ENCODE measurements around the gene GC.
"Not testable (repeated sequence)": the region's sequence is repeated elsewhere in the genome, so short reads cannot be mapped to it uniquely, and the experiment has no call there.

GC gene

DNA sequence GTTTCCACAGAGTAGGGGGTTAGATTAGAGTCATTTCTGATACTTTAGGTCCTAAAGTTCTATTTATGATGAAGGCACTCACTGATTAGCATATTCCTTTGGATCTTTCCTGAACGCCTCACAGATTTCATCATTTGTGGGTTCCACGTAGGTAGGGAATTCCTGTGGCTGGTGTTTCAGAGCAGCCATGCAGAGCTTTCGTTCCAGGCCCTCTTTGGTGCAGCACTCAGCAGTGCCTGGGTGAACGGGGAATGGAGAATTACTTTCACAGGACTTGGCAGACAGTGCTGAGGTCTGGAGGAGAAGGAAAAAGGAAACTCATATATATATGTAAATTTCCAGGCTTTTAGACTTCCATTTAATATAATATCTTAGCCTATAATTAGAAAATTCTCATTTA is 18.5 kb downstream of the GC start:
- DNase-seq, result no peak

DNA sequence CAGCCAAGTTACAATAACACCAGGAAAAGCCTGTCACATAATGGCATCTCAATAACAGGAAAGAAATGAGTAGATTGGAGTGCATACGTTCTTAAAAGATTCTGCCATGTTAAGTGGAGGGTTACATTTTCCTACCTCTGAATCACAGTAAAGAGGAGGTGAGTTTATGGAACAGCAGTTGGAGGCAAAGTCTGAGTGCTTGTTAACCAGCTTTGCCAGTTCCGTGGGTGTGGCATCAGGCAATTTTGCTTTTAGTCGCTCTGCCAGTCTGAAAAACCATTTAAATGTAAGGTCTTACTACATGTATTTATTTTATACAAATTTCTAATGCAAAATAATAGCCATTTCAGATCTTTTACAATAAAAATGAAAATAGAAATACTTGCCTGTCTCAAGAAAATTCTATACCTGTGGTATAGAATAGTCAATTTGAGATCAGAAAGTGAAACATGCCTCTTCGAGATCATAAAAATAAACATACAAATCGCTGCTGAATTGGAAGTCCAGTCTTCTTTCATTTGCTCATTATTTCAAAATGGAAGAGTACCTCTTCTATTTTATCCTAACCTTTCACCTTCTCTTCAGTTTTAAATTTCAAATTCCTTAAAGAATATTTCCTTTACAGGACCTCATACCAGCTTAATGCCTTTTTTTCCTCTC is 31.4 kb downstream of the GC start:
- no peak for DNase-seq

DNA sequence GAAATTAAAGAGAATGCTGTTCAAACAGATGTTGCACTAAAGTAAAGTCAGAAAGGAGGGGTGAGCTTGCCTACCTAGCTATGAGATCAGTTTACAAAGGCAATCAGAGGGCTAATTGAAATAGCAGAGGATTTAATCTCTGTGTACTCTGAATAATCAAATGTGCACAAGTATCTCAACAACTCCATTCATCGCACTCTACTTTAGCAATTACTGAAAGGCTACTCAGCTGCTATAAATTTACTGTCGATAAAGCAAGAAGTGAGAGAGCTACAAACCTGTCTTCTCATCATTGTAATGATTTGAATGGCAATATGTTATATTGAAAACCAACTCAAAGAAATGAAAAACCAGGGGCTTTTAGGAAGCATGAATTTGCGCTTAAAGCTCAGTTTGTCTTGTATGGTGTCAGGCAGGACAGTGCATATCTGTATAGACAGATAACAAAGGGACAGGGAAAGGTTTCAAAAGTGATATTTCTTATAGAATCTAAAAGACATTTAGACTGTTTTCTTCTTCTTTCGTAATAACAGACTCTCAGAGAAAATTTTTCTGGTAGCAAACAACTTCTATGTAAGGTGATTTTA is 34.8 kb downstream of the GC start:
- no peak for DNase-seq

DNA sequence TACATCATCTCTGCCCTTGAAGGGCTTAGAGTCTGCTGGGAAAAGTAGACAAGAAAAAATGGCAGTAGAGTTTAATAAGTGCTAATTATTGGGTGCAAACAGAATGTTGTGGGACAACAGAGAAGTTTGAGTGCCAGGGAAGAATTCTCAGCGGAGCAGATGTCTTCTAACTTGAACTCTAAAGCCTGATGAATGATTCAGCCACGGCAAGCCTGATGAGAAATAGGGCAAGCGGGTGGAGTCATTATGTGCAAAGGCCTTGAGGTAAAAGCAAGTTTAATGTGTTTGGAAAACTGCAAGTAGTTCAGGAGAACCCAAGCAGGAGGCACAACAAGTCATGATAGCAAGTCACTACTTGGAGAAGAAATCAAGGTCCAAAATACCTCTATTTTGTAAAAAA is 37.5 kb downstream of the GC start:
- DNase-seq, result no peak

DNA sequence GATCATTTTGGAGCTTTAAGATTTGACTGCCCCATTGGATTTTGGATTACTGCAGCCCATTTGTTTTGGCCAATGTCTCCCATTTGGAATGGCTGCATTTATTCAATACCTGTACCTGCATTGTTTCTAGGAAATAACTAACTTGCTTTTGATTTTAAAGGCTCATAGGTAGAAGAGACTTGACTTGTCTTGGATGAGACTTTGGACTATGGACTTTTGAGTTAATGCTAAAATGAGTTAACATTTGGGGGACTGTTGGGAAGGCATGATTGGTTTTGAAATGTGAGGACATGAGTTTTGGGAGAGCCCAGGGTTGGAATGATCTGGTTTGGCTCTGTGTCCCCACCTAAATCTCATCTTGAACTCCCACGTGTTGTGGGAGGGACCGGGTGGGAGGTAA is 45.1 kb downstream of the GC start:
- DNase-seq, result not testable (repeated sequence)

DNA sequence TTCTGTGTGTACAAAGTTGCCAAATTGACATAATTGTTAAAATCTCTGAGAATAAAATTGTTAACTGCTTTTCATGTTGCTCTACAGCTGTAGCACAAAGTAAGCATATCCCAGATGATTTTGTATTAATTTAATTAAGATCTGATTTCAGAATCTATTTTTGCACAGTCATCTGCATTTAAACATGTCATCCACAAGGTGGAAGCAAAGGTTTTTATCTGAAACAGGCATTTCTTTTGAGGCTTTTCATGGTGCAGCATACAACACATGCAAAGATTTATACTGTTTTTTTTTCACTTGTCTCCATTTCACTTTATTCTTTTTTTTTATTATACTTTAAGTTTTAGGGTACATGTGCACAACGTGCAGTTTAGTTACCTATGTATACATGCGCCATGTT is 51.2 kb downstream of the GC start:
- no peak for DNase-seq

DNA sequence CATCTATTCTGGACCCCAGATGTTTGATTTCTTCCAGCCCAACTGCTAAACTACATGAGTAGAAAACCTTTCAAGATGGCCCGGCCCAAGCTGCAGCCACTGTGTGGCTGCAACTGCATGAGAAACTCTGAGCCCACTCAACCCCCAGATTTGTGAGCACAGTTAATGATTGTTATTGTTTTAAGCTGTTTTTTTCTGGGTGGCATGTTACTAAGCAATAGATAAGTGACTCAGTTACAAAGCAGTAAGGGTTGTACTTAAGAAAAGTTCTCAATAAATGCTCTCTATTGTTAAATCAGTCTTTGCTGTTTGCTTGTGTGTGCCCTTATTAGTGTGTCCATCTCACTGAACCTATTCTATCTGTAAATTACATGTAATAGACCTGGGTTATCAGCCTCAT is 51.8 kb downstream of the GC start:
- DNase-seq, result no peak

DNA sequence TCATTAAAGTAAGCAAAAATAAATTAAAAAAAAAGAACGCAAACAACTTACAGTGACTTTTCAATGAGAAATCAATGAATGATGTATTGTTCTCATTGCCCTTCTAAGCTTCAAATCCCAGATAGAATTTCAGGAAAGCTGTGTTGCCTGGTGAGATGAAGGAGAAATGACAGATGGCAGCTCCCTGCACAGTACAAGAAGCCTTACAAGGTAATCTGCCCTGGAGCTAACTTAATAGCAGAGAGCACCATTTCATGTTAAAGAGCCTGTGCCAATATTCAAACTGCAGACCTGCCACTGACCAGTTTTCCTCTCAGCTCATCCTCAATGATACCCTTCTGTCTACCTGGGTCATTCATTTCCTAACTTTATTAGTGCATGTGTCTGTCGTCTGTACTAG is 54.0 kb downstream of the GC start:
- DNase-seq, result no peak

DNA sequence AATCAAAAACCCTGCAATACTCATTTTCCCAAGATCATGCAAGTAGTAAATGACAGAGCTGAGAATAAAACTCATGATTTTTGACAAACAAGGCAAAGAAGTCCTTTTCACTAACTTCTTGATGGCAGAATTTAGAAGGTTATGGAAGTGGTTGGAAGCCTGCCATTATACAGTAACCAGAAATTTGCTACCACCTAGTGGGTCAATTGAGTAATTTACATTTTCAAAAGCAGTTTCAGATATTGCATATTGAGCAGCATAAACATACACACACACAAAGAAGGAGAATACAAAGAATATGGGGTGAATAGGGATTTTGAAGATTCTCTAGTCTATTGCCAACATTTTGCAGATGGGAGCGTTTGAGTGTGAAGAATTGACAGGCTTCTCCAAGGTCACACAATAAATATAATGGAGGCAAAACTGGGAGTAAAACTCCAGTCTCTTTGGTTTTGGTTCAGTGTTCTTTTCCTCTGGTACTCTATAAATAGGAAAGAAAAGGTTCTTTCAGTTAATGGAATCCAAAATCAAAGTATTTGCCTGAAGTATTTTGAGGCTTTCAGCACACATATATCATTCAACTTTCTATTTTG is 70.2 kb downstream of the GC start:
- no peak for DNase-seq

DNA sequence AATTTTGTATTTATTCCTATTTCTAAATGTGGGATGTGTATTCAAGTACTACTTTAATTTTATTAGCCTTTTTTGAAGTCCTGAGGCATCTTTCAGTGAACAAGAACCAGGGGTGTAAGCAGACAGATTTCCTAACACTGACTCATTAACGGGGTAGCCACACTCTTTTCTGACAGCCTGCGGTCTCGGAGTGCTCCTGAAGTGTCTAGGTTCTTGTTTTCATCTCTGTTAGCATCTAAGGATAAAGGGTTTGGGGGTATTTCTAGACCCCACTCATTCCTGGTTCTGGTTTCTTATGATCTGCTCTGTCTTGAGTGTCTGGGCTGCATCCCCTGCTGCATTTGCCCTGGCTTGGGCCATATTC is 71.9 kb downstream of the GC start:
- no peak for DNase-seq

DNA sequence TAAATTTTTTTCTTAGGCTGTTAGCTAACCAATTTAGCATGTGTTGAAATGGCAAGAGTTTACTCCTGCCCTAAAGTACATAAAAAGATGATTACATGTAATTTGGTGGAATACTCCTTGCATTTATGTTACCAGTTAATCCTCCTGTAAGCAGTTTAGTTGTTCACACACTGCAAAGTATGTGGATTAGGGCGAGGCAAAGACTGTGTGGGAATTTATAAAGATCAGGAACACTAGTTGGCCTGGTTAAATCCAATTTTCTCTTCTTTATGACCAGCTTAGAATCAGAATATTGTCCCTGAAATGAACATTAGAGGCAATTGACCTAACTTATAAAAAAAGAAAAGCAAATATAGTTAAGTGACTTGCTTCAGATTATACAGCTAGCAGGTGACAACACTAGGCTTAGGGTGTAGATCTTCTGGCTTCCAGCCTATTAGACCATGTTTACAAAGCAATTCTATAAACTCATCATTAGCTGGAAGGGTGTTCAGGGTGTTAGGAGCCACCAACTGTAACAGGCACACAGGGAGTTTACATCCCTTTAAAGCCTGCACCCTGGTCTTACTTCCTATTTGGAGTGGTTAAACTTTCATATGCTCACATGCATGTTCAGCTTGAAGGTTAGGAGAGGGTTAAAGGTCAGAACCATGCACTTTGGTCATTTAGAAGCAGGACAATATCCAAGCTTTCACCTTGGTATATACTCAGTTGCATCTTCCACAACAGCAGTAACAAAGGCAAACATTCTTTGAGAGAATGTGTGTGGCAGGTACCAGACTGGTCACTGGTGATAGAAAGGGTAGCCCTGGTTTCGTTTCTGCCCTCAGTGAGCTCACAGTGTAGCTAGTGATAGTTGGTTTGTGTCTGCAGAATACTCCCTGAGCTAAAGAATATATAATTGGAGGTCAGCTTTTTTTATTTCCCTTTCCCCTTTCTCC is 72.6 kb downstream of the GC start:
- no peak for DNase-seq

DNA sequence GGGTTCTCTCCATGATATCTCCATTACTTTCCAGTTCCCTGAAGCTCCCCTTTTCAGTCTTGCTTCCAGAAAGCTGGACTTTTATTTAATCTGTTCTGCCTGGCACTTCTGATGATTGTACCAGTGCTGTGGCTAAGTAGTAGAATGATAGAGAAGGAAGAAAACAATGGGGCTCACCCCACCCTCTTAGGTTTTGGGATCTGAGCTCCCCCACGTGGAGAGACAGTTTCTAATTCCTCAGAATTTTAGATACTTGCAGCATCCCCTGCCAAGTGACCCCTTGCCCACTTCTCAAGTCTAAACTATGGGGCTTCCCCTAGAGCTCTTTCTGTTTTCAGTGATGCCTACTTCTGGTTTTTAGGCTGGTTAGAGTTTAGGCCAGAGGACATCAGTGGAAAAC is 73.9 kb downstream of the GC start:
- DNase-seq, result no peak

DNA sequence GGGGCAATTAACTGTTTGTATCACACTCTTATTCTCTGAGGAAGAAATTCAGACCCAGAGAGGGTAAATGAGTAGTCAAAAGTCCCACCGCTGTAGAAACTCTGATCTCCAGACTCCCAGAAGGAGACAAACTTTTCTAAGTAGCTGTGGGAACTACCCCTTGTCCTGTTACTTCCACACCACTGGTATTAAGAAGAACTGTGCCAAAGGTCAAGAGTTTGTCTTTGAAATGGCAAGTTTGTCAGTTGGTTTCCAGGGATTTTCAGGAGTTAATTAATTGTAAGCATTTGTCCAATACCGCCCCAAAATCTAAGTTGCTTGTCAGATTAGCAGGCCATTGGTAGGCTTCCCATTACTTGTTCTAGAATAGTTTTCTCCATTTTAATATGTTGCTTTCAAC is 85.7 kb downstream of the GC start:
- no peak for DNase-seq

DNA sequence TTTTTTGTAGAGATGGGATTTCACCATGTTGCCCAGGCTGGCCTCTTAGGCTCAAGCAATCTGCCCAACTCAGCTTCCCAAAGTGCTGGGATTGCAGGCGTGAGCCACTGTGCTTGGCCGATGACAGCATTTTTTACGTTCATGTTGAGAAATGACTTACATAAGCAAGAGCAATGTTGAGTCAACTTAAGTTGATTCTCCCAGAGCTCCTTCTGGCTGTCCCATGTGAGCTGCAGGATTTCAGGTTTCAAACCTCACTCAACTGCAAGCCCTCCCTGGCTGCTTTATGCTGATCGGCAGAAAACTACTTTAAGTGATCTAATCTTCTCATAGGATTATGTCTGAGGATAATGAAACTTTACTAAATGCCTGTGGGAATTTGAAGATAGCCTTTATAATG is 86.8 kb downstream of the GC start:
- DNase-seq, result no peak

DNA sequence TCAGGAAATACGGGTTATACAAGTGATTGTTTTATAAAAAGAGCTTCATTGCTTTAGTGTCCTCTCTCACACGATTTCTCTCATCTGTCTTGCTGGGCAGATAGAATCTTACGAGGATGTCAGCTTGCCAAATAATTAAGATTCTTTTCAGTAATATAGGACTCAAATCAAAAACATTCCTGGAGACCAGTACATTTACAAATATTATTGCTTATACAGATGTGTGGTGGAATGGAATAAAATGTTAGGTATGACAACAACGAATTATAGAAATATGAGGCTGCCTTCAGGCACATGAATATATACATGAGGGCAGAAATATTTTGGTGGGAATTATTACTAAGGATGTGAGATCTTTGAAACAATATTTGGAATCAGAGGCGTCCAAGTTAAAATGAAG is 88.9 kb downstream of the GC start:
- no peak for DNase-seq

DNA sequence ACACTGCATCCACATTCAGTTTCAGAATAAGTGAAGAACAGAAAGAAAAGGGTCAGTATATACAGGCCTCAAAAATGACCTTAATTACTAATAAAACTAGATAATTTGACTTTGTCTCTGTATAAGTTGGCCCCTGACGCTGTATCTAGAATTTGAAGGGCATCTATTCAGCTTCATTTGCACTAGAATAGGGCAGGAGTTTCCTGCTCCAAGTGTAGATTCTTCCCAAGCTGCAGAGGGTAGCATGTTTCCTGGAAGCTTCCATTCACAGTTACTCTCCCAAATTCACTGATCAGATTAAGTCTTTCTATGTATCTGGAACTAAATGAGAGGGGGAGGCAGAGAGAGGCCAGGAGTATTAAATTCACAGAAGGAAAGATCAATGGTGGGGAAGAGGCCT is 90.9 kb downstream of the GC start:
- DNase-seq, result no peak

DNA sequence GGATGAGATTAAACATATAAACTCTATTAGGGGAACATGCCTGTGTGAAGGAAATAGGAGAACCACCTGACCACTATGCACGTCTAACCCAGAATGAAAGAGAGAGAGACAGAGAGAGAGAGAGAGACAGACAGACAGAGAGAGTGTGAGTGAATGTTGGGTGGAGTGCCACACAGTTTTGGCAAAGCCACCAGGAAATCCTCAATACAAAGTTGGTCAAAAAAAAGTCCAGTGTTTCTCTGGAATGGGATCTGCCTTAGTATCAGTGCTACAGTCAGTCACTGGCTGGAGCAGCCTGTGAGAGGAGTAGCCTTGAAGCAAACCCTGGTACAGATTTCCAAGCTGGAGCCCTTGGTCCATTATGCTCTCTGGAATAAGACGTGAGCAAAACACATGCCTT is 91.7 kb downstream of the GC start:
- no peak for DNase-seq
